HG02884 (cell line): ENCODE results near the gene SLC33A1.

ENCODE experiments used
- ATAC-seq: cut with Tn5 transposase; IDR thresholded peaks from one replicate; pipeline ENCODE4 v1.9.1; 2021; ENCODE audit warnings: mild to moderate bottlenecking, moderate library complexity; ENCODE audit not compliant: unreplicated experiment

The SLC33A1 gene

GRCh38 chr3:155792532-155792931 is 61.7 kb downstream of the SLC33A1 start:
- ATAC-seq, result no peak

DNA sequence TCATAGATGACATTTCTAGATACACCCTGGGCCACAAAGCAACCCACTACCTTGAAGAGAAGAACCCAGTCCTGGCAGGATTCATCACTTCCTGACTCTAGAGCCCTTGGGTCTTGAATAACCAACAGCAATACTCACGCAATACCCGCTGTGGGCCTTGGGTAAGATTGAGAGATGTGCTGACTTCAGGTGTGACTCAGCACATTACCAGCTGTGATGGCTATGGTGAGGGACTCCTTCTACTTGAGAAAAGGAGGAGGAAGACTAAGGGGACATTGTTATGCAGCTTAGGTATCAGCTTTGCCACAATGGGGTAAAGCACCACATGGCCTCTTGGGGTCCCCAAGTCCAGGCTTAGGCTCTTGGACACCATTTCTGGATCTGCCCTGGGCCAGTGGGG is 63.0 kb downstream of the SLC33A1 start:
- ATAC-seq, result no peak

GRCh38 chr3:155790272-155790925 is 63.8 kb downstream of the SLC33A1 start:
- ATAC-seq, result no peak

DNA sequence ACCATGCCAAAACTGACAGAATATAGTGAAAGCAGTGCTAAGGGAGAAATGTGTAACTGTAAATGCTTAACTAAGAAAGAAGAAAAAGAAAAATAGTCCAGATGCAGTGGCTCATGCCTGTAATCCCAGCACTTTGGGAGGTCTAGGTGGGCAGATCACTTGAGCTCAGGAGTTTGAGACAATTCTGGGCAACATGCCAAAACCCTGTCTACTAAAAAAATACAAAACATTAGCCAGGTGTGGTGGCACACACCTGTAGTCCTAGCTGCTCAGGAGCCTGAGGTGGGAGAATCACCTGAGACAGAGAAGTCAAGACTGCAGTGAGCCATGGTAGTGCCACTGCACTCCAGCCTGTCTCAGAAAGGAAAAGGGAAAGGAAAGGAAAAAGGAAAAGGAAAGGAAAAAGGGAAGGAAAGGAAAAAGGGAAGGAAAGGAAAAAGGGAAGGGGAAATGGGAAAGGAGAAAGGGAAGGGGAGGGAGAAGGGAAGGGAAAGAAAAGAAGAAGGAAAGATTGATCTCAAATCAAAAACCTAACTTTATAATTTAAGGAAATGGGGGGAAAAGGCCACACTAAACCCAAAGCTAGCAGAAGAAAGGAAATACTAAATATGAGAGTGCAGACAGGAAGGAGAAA is 68.4 kb downstream of the SLC33A1 start:
- ATAC-seq, result no peak

DNA sequence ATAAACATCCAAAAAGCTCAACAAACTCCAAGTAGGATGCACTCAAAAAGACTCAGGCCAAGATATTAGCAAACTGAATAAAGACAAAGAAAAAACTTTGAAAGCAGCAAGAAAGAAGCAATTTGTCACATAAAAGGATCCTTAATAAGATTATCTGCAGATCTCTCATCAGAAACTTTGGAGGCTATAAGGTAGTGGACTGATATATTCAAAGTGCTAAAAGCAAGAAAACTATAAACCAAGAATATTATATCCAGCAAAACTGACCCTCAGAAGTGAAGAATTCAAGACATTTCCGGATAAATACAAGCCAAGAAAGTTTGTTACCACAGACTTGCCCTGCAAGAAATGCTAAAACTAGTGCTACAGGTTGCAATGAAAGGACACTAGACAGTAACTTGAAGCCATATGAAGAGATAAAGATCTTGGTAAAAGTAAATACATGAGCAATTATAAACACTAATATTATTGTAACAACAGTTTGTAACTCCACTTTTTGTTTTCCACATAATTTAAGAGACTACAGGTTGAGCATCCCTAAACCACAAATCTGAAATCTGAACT is 71.8 kb downstream of the SLC33A1 start:
- no peak for ATAC-seq

DNA sequence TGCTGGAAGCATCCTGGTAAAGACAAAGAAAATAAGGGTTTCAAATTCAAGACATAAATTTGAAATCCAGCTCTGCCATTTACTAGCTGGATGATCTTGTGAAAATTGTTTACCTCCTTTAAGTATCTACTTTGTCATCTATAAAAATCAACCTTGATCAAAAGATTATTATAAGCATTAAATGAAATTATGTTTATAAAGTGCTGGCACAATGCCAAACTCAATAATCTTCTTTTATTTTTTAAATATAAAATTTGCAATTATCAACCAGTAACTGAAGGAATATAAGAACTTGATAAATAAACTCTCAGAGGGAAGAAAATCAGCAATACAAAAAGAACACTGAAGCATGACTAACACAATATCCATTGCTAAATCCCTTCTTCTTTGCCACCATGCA is 73.9 kb downstream of the SLC33A1 start:
- no peak for ATAC-seq

DNA sequence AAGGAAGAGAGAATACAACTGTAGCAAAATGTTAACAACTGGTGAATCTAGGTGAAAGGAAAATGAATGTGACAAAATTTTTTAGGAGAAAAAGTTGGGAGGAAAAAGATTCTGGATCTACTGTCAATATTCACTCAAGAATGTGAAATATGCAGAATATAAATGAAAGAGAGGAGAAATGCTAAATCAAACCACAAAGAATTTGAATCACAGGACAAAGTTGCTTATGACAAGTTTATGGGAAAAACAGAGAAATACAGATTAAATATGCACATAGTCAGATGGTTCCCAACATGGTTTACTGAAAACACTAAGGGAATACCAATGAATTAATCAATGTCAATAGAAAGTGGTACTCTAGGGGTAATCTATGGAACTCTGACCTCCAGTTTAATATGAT is 75.8 kb downstream of the SLC33A1 start:
- ATAC-seq, result no peak

- peak; percentile 93 for ATAC-seq
Observed at GRCh38 chr3:155772801-155773200, 81.4 kb downstream of the SLC33A1 start.

DNA sequence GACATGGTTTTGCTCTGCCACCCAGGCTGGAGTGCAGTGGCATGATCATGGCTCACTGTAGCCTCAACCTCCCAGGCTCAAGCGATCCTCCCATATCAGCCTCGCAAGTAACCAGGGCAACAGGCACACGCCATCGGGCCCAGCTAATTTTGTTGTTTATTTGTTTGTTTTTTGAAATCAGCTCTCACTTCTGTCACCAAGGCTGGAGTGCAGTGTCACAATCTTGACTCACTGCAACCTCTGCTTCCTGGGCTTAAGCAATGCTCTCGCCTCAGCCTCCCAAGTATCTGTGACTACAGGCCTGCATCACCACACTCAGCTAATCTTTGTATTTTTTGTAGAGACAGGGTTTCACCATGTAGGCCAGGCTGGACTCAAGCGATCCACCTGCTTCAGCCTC is 83.1 kb downstream of the SLC33A1 start:
- ATAC-seq, result no peak
